Skin of body (tissue), 2 donors: Measurements from ENCODE around the gene LASP1. TPM values are rescaled to one million over a fixed set of nuclear protein-coding genes. Genes with fewer than 3 reads are reported as not detected.

ENCODE experiments used
- DNase-seq: peaks from one replicate; lab custom pipeline; 2025; lab: John Stamatoyannopoulos, UW
- total RNA-seq: library from RNA; depleted of rRNA; stranded (reverse); fragments of >200 nt; gene quantifications from one replicate; pipeline ENCODE4 v1.2.3, GENCODE V29; 2014

LASP1 gene
- total RNA-seq, 1 donor from 2014 or later = 44.4 TPM

DNA sequence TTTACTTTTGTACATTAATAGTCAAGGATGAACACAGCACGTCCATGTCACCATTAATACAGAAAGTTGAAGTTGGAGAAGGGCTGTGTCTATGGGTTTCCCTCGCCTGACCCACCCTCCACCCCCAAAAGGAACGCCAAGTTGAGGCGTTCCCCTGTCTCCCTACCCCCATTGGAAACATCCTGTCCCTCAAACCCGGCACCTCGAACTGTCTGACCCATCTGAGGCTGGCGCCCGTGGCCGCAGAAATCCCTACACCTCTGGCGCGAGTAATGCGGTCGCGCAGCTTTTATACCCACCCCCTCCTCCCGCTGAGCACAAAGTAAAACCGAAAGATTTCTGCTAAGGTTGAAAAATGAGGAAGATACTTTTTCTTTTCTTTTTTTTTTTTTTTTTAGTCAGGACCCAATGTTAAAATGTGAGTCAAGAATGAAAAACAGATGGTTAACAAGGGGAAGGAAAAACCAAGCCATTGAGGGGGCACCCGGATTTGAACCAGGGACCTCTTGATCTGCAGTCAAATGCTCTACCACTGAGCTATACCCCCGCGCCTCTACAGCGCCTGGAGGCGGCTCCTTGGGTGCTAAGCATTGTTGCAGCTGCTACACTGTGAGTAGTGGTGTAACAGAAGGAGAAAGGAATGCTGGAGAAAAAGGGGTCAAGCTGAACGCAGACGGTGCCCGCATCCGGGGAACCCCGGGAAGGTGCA, 887 bp upstream of the LASP1 start:
- peak; percentile 87 for DNase-seq

- peak; percentile 40 for DNase-seq
Measured at GRCh38 chr17:38870259-38871165, 654 bp downstream of the LASP1 start.

- DNase-seq = no peak
Measured at GRCh38 chr17:38871247-38872015, 1.6 kb downstream of the LASP1 start.

GRCh38 chr17:38872027-38872511, 2.2 kb downstream of the LASP1 start:
- no peak for DNase-seq

DNA sequence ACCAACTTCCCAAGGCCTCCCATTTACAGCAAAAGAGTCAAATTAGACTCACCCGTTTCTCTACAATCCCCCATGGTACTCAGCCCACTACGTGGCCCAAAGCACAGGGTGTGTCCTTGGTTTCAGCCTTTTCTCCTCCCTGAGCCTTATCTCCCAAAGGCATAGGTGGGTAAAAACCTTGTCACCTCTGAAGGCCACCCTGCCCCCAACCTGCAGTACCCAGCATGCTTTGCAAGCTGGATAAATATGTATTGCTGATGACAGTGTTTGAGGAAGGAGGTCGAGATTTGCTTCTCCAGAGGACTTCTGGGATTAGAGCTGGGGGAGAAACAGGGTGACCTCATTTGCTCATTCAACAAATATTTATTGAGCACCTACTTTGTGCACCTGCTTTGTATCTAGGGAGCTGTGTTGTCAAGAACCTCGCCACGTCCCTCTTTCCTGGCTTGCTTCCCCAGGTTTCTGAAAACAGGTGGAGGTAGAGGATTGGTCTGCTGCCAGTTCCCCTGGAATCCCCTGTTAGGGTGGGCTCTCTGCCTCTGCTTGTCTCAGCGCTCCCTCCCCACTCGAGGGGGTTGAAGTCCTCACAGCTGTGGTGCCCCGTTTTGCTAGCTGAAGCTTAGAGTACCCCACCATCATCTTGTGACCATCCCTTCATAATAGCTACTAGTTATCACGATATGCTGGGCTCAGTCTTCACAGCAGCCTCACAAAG, 3.0 kb downstream of the LASP1 start:
- DNase-seq = no peak

- DNase-seq = no peak
Measured at GRCh38 chr17:38873640-38874380, 4.0 kb downstream of the LASP1 start.

DNA sequence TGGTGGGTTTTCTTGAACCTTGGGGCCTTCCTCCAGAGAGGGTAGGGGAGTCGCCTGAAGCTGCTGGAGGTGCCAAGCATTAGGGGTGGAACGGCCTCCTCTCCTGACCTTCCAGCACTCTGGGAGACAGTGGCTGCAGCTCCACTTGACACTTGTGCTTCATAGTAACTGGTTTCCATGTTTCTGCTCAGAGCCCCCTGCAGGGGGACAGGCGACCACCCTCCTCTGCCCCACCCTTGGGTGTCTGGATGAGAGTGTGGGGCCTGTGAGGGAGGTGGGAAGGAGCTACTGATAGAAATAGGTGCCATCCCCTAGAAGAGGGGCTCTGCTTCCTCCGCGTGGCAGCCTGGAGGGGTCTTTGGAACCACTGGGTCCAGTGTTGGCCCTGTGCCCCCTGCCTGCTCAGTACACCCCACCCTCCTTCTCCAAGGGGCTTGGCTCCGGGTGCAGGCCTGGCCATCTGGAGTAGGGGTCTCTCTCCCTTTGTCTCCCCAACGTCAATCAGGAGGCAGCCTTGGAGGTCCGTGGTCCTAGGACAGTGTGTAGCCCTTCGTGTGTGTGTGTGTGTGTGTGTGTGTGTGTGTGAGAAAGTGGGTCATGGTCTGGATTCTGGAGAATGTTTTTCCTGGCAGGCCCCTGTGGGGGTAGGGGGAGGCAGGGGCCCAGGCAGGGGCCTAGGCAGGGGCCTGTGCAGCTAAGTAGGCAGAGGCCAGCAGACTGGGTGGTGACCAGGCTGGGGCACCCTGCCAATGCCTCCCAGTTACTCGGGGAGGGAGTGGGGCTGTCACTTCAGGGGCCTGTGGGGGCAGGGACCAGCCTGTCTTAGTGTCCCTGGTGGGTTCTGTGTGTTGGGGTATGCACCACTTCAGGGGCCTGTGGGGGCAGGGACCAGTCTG, 4.9 kb downstream of the LASP1 start:
- no peak for DNase-seq

DNA sequence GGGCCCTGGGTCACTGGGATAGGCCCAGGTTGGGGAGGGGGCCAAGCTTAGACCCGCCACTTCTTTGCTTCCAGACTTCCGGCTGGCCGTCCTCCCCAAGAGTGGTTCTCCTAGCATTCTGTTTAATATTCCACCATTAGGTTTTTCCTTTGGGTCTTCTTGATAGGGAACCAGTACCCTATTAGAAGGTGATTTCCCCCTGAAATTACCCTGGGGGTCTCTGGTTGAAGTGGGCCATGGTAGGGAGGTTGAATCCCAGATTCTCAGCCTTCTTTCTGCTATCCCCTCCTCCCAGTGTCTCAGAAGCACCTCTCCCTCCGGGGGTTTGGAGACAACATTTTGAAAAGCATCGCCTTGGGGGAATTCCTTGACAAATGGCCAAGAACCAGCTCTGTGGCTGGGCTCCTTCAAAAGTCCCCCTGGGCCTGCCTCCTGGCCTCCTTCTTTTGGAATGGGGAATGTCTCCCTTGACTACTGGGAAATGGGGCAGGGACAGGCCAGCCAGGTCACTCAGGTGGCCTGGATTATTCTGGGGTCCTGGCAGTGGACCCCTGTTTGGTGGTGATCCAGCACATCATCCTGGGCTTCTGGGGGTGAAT, 5.7 kb downstream of the LASP1 start:
- no peak for DNase-seq

DNA sequence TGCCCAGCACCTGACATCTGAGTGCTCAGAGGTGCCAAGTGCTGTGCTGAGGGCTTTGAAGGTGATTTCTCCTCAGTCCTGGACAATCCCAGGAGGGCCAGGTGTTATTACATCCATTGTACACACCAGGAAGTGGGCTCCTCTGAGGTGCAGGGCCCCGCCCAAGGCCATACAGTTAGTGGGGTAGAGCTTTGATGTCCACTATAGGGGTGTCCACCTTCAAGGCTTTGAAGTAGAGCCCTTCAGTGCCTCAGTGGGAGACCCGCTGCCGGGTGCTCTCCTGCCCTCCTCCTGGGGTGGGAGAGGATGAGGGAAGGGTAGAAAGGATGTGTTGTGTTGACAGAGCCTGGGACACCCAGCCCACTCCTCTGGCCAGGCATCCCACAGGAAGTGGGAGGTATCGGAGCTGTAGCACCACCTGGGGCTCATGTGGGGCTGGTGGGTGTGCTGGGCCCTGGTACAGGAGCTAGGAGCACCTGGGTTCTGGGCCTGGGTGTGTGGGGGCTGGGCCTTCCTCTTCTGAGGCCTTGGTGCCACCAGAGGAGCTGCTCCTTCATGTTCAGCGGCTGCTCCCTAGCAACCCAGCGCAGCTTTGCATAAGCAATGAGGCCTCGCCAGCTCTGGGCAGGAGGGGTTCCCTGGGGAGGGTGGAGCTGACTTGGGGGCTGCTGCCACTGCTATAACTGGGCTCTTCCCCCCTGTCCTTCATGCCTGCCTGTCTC, 7.4 kb downstream of the LASP1 start:
- no peak for DNase-seq

- DNase-seq = peak; percentile 83
Measured at GRCh38 chr17:38879878-38880665, 10.2 kb downstream of the LASP1 start.

DNA sequence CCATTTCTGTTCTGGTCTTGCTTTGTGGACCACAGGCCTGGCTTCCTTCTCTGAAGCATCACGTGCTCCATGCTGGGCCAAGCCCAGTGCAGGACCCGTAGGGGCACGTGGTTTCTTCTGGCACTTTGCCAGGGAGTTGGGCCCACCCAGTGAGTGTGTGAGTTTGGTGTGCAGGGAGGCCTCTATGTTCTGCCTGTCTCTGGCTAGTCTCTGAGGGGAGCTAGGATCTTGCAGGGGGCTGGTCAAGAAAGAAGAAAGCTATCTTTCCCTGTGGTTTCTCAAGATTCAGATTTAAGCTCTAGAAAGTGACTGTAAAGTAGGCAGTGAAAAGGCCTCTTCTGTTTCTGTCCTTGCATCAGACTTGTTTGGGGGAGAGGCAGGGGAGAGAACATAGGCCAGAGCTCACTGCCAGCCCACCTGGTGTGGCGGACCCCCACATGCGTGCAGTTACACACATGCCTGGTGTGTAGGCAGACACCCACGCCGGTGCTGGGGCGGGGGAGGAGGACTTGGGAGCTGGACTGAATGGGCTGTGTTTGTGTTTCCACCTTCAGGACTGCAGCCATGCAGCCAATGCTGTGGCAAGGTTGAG, 11.8 kb downstream of the LASP1 start:
- DNase-seq = peak; percentile 28

- no peak for DNase-seq
Measured at GRCh38 chr17:38882870-38883269, 13.0 kb downstream of the LASP1 start.

DNA sequence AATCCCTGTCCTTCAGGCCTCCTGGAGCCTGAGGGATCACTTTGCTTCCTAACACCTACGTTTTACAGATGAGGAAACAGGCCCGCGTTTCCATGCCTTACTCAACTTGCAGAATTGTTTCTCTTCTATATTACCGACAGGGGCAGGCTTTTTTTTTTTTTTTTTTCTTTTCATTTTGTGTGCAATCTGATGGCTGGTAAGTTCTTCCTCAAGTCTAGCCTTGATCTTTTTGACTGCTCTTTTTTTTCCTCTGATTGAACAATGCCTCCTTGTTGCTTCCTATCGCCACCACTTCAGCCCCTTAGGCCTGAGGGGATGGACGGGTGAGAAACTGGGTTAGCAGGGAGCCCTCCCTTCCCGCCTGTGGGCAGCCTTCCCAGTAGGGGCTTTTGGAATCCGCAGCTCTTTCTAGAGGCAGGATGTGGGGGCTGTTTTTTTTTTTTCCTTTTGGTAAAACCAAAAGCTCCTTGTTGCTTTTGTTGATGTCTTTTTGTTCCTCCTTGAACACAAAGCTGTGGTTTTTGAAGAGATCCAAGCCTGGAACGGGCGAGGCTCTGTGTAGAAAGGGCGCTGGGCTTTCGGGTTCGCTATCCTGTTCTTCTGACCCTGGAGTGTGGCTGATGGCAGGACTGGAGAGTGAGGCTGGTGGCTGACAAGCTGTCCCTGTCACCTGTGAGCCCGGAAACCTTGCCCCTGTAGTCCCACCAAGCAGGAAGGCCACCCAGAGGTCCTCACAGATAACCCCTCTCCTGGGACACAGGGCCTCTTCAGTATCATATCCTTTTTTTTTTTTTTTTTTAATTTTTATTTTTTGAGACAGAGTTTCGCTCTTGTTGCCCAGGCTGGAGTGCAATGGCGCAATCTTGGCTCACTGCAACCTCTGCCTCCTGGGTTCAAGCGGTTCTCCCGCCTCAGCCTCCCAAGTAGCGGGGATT, 14.0 kb downstream of the LASP1 start:
- DNase-seq = no peak

DNA sequence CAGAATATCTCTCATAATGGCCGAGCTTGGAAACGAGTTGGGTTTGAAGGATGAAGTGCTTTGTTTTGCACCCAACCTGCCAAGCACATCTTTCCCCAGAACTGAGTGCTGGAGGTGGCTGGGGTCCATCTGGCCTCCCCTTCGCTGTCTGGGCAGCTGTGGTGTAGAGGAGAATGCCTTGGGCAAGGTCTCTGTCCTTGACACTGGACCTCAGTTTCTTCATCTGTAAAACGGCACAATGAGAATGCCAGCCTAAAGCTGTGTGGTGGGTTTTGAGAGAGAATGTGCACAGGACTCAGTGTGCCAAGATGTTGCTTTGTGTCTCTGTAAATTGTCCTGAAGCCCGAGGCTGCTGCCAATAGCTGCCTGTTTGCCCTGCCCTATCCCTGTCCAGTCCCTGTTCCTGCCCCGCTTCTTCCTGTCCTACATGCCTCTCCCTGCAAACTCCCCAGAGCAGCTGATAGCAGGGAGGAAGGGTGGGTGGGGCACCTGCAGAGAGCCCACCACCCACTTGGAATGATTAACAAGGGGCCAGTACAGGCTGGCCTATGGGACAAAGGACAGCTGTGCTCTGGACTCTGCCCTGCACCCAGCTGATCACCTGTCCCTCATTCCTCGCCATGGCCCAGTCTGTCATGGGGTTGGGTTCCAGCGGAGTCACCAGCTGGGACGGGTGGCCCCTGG, 15.3 kb downstream of the LASP1 start:
- DNase-seq = no peak
